Kidney (tissue), 14 donors: Measurements from ENCODE around the gene PHYKPL. TPM values are rescaled to one million over a fixed set of nuclear protein-coding genes. Genes with fewer than 3 reads are reported as not detected.

Experiments used
- DNase-seq, 5 donors: peaks; one replicate each; pipeline ENCODE4 v3.0.0-alpha.2; 2013 to 2020
- FAIRE-seq: peaks from 2 replicates; lab custom pipeline; 2012; peaks lifted over from hg19 to GRCh38; lab: Jason Lieb, UNC
- H3K27ac ChIP-seq, 2 donors: one replicate each; pipeline ENCODE4 v1.7.0; 2013; ENCODE audit warnings: low read depth in 2 of 2, low read length in 2 of 2, inconsistent platforms in 1 of 2
- H3K27me3 ChIP-seq: one replicate; pipeline ENCODE4 v1.7.1; 2013; ENCODE audit warnings: low read length, inconsistent platforms; ENCODE audit not compliant: control insufficient read depth, insufficient read depth
- H3K36me3 ChIP-seq, 3 donors: one replicate each; pipeline versions ENCODE4 v1.7.0 to v1.7.1; 2013; ENCODE audit warnings: low read length in 3 of 3, control low read depth in 1 of 3, inconsistent platforms in 1 of 3; ENCODE audit not compliant: insufficient read depth in 3 of 3, control insufficient read depth in 2 of 3
- H3K4me1 ChIP-seq, 3 donors: one replicate each; pipeline versions ENCODE4 v1.7.0 to v1.7.1; 2013; ENCODE audit warnings: low read length in 3 of 3, inconsistent platforms in 1 of 3, low read depth in 1 of 3; ENCODE audit not compliant: control insufficient read depth in 2 of 3, insufficient read depth in 2 of 3
- H3K4me3 ChIP-seq, 3 donors: one replicate each; pipeline versions ENCODE4 v1.7.0 to v1.8.1; 2013; ENCODE audit warnings: low read length in 3 of 3, control low read depth in 1 of 3, inconsistent platforms in 1 of 3
- H3K9ac ChIP-seq, 3 donors: one replicate each; pipeline versions ENCODE4 v1.7.0 to v1.7.1; 2013; ENCODE audit warnings: low read length in 3 of 3, control low read depth in 1 of 3, inconsistent platforms in 1 of 3
- H3K9me3 ChIP-seq, 3 donors: one replicate each; pipeline versions ENCODE4 v1.7.0 to v1.7.1; 2013; ENCODE audit warnings: low read length in 3 of 3, control low read depth in 1 of 3, inconsistent platforms in 1 of 3; ENCODE audit not compliant: control insufficient read depth in 2 of 3, insufficient read depth in 1 of 3
- CTCF ChIP-seq: IDR thresholded peaks from 3 replicates; pipeline ENCODE4 v1.5.1; 2012; ENCODE audit warnings: mild to moderate bottlenecking, moderate library complexity, borderline replicate concordance; ENCODE audit not compliant: insufficient read depth; ENCODE audit errors: extremely low read depth
- intact Hi-C: fragments of 100-400 bp; cut with DNase I; formaldehyde crosslinking; loops from one replicate; pipeline ENCODE4 v1.11.1; 2022
- polyA plus RNA-seq: library from polyadenylated mRNA; stranded (reverse); fragments of 350-450 nt; fragmentation: Illumina TruSeq; extraction: RNeasy Lipid Tissue Mini Kit (QIAGEN cat#74804); gene quantifications from one replicate; pipeline ENCODE4 v1.2.3, GENCODE V29; 2014; ENCODE audit warnings: low read depth, low replicate concordance; ENCODE audit not compliant: insufficient read depth
- total RNA-seq: library from RNA; stranded (reverse); fragmentation: NEBNext Ultra II Directional; extraction: Animal tissue kit (Norgen Biotek cat#: 25700); gene quantifications from one replicate; pipeline ENCODE4 v1.2.1, GENCODE V29; 2021
- donor health status: control.
- donor health status: control.
- donor health status: control.
- donor health status: control.
- donor health status: control.
- donor health status: DM: yes; HTN: yes; CAD: no.
- donor health status: Normal renal cell carcinoma (clear cell type).

The PHYKPL gene
- total and polyA plus RNA-seq, 2 donors from 2014 or later: 35.3 to 116 TPM

- Histone ChIP-seq H3K27me3 (no peaks in the 10 kb centered on the region), H3K36me3 (no peaks in the 10 kb centered on the region), H3K9me3 (no peaks in the 10 kb centered on the region), H3K27ac (no peak overlapping the region), H3K4me1 (no peaks in the 10 kb centered on the region), H3K4me3 (no peak overlapping the region), H3K9ac (no peak overlapping the region)
- peak in 3 of 5 donors; percentile 31 to 75 (median 41) for DNase-seq
- intact Hi-C loops: loop anchor here (5.0 to 10.0 kb wide), 2 partner anchors 277 to 320 kb away; partner anchors contain the start of gene COL23A1
- FAIRE-seq: no peak
- no peak for TF ChIP-seq CTCF
Measured at GRCh38 chr5:178274781-178275537, 42.4 kb upstream of the PHYKPL start.

- Histone ChIP-seq H3K9me3 (no peaks in the 10 kb centered on the region), H3K27ac (no peak overlapping the region), H3K27me3 (no peaks in the 10 kb centered on the region), H3K4me1 (no peaks in the 10 kb centered on the region), H3K4me3 (no peak overlapping the region), H3K9ac (no peak overlapping the region), H3K36me3 (no peaks in the 10 kb centered on the region)
- no peak for FAIRE-seq
- TF ChIP-seq CTCF: no peak
- intact Hi-C loops: loop anchor here (10.0 kb wide), 1 partner anchor 321 kb away; the partner anchor contains the start of gene COL23A1
- peak in 1 of 5 donors; percentile 84 for DNase-seq
Measured at GRCh38 chr5:178273665-178274541, 41.3 kb upstream of the PHYKPL start.

DNA sequence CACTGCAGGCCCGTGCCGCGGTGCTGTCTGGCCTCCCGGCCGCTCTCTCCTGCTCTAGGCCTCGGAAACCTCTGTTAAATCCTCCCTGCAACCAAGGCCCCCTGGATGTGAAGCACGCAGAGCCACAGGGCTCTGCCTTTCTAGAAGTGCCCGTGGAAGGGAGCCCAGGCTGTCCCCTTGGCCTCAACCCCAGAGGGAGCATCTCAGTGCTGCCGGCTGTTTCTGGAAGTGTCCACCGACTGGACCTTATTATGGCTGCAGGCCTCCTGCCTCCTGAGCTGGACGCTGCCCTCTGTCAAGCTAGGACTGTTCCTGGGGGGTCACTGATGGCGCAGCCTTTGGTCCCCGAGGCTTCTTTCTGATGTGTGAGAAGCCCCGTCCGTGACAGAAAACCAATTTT, 40.4 kb upstream of the PHYKPL start:
- Histone ChIP-seq H3K4me1 (no peaks in the 10 kb centered on the region), H3K27me3 (no peaks in the 10 kb centered on the region), H3K9me3 (no peaks in the 10 kb centered on the region), H3K27ac (no peak overlapping the region), H3K36me3 (no peaks in the 10 kb centered on the region), H3K4me3 (no peak overlapping the region), H3K9ac (no peak overlapping the region)
- FAIRE-seq (no peak), DNase-seq (peak in 1 of 5 donors; percentile 42)
- no peak for TF ChIP-seq CTCF
- intact Hi-C loops: loop anchor here (10.0 kb wide), 1 partner anchor 322 kb away; the partner anchor contains the start of gene COL23A1
